Brain microvascular endothelial cell (primary cell): ENCODE results near the gene ITGA1.

Source experiments
- DNase-seq: peaks from one replicate; pipeline ENCODE4 v3.0.0-alpha.2; 2020
- H3K27ac ChIP-seq: fragments of 250-450 bp; sonication (Bioruptor Pico); 2 replicates; pipeline ENCODE4 v1.5.1; 2020; ENCODE audit warnings: mild to moderate bottlenecking, moderate library complexity
- H3K27me3 ChIP-seq: fragments of 250-450 bp; sonication (Bioruptor Pico); replicated peaks from 2 replicates; pipeline ENCODE4 v1.5.1; 2020; ENCODE audit warnings: mild to moderate bottlenecking
- H3K36me3 ChIP-seq: fragments of 250-450 bp; sonication (Bioruptor Pico); replicated peaks from 2 replicates; pipeline ENCODE4 v1.5.1; 2020; ENCODE audit warnings: mild to moderate bottlenecking
- H3K4me3 ChIP-seq: 2 replicates; pipeline ENCODE4 v1.5.1; 2011; ENCODE audit warnings: low read depth, mild to moderate bottlenecking, control low read depth, low read length, moderate library complexity
- CTCF ChIP-seq: IDR thresholded peaks from 2 replicates; pipeline ENCODE4 v1.5.1; 2011; ENCODE audit warnings: low read depth, mild to moderate bottlenecking, moderate library complexity, low read length, control low read depth, inconsistent platforms; ENCODE audit errors: missing control alignments
- in situ Hi-C: cut with HindIII; loops from 2 replicates; pipeline ENCODE4 v1.10.0; 2017; ENCODE audit warnings: low sequenced_read_pairs, low pct_ligation_motif_present

Gene ITGA1

GRCh38 chr5:52787600-52788504, at the start of gene ITGA1, which contains the start of gene PELO:
TSS of gene ITGA1 (plus strand) at chr5:52787916. CDS start at chr5:52788354, 438 bp downstream.
TSS of gene PELO (plus strand) at chr5:52787916. CDS start at chr5:52800395, 12,479 bp downstream.
- peak; percentile 83 for DNase-seq
- no peaks in the 10 kb centered on the region for H3K36me3 ChIP-seq
- in situ Hi-C loops, result no loop called here
- no peaks in the 10 kb centered on the region for H3K27me3 ChIP-seq
- H3K27ac ChIP-seq, result peak within 1 kb of the TSS; percentile 85
- H3K4me3 ChIP-seq, result peak within 1 kb of the TSS; percentile 73
- peak; percentile 31 for TF ChIP-seq CTCF

GRCh38 chr5:52738095-52738506, 49.6 kb upstream of the ITGA1 start:
- in situ Hi-C loops, result no loop called here
- peak; percentile 85 for DNase-seq
- Histone ChIP-seq H3K36me3 (no peaks in the 10 kb centered on the region), H3K27me3 (no peaks in the 10 kb centered on the region), H3K27ac (peak overlapping the region; percentile 85), H3K4me3 (no peak overlapping the region)
- no peak for TF ChIP-seq CTCF

- no peaks in the 10 kb centered on the region for H3K36me3 ChIP-seq
- no peak overlapping the region for H3K4me3 ChIP-seq
- in situ Hi-C loops, result no loop called here
- no peak for TF ChIP-seq CTCF
- DNase-seq, result no peak
- no peak overlapping the region for H3K27ac ChIP-seq
- no peaks in the 10 kb centered on the region for H3K27me3 ChIP-seq
Observed at GRCh38 chr5:52740007-52740406, 47.7 kb upstream of the ITGA1 start.

GRCh38 chr5:52743012-52743411, 44.7 kb upstream of the ITGA1 start:
- Histone ChIP-seq H3K27ac (peak overlapping the region; percentile 66), H3K36me3 (no peaks in the 10 kb centered on the region), H3K27me3 (no peaks in the 10 kb centered on the region), H3K4me3 (no peak overlapping the region)
- in situ Hi-C loops, result no loop called here
- TF ChIP-seq CTCF, result no peak
- DNase-seq, result peak; percentile 50

GRCh38 chr5:52743529-52743928, 44.2 kb upstream of the ITGA1 start:
- peak overlapping the region; percentile 66 for H3K27ac ChIP-seq
- in situ Hi-C loops, result no loop called here
- H3K27me3 ChIP-seq, result no peaks in the 10 kb centered on the region
- H3K36me3 ChIP-seq, result no peaks in the 10 kb centered on the region
- no peak for TF ChIP-seq CTCF
- no peak overlapping the region for H3K4me3 ChIP-seq
- DNase-seq, result no peak
